Measurements from ENCODE around the gene PI16.

PI16 gene, protein sequence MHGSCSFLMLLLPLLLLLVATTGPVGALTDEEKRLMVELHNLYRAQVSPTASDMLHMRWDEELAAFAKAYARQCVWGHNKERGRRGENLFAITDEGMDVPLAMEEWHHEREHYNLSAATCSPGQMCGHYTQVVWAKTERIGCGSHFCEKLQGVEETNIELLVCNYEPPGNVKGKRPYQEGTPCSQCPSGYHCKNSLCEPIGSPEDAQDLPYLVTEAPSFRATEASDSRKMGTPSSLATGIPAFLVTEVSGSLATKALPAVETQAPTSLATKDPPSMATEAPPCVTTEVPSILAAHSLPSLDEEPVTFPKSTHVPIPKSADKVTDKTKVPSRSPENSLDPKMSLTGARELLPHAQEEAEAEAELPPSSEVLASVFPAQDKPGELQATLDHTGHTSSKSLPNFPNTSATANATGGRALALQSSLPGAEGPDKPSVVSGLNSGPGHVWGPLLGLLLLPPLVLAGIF

DNA sequence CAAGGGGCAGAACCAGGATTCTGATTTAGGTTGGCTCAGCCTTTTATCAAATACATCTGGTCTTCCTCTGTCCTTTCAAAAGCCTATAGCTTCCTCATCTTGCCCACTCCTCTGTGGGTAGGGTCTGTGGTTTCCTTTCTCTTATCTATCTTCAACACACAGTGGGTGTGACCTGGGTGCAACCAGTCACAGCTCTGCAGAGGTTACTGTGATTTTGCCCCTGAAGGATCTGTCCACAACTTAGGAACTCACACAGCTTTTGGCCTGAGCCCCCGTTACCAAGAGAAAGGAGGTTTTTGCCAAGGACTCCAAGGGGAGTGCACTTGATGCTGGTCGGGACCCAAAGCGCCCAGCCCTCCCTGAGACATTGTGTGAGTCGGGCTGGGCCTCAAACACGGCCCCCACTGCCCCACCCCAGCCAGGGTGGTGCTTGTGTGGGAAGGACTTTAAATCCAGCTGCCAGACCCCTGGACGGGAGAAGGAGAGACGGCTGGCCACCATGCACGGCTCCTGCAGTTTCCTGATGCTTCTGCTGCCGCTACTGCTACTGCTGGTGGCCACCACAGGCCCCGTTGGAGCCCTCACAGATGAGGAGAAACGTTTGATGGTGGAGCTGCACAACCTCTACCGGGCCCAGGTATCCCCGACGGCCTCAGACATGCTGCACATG, at the start of gene PI16:
TSS of gene PI16 (plus strand) at position 477 of the 670 bp plus-strand sequence. CDS start at position 500, 23 bp downstream.
- DNase-seq: no peak

DNA sequence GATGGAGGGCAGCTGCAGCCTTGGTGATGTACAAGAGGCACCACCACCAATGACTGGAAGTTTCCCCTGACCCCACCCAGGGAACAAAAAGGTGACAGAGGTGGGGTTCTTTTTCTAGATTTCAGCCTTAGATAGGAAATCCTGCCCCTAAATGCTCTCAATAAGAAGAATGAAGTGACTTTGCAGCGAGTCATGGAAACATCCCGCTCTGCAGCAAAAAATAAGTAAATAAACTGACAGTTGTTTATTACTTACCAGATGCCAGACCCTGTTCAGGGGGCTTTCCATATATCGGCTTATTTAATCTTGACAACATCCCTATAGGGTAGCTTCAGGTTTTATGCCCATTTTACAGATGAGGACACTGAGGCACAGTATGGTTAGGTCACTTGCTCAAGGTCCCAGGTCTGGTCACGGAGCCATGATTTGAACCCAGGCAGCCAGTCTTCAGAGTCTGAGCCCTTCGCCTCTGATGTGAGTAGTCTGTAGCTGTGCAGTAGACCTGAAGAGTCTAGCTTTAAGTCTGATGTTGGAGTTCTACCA, 49.6 kb upstream of the PI16 start:
- DNase-seq: no peak

DNA sequence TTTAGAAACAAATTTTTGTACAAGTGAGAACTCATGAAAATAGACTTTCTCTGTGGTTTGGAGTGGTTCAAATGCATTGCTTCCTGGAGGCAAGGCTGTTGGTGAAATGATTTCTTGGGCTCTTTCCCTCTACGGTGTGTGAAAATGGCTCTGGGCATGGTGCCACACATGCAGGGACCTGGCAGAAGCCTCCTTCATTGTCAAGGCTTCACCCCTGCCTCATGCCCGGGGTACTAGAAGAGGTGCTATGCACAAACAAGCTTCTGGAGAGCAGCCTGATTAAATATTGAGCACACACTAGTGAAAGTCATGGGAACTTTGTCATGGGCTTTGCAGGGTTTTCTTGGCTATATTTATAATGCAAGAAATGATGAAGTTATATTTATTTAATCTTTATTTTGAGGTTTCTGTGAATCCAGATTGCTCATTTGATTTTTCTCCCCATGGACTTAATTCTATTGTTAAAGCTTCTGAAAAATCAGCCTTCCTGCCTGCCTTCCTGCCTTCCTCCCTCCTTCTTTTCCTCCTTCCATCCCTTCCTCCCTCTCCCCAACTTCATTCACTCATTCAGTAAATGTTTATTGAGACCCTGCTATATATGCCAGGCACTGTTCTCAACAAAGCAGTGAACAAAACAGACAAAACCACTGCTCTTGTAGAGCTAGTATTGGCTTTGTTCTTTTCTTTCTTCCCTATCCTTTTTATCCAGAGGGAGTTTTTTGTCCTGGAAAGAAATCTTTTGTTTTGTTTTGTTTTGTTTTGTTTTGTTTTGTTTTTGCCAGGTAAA, 47.8 kb upstream of the PI16 start:
- no peak for DNase-seq

DNA sequence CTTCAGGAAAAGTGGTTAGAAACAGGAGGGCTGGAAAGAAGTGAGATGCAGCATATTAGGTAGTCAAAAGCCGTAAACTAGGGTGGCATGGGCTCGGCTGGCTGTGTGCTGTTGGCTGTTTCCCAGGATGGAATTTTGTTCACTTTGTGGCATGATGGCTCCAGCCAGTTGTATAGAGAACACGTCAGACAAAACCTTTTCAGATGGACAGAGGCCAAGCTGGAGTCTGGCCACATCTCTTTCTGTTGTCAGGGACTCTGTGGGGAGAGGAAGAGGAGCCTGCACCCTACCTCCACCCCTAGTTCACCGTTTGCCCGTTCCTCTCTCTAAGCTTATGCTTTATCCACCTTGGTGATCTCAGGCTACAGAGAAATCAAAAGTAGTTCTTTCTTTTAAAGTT, 46.8 kb upstream of the PI16 start:
- DNase-seq: no peak

DNA sequence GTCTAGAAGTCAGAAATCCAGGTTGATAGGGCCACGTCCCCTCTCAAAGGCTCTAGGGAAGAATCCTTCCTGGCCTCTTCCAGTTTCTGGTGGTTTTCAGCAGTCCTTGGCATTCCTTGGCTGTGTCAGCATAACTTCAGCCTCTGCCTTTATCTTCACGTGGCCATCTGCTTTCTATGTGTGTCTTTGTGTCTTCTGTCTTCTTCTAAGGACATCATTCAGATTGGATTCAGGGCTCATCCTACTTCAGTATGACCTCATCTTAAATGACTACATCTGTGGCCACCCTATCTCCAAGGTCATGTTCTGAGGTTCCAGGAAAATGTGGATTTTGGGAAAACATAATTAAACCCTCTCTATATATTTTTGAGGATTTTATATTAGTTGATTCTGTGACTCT, 45.8 kb upstream of the PI16 start:
- no peak for DNase-seq

DNA sequence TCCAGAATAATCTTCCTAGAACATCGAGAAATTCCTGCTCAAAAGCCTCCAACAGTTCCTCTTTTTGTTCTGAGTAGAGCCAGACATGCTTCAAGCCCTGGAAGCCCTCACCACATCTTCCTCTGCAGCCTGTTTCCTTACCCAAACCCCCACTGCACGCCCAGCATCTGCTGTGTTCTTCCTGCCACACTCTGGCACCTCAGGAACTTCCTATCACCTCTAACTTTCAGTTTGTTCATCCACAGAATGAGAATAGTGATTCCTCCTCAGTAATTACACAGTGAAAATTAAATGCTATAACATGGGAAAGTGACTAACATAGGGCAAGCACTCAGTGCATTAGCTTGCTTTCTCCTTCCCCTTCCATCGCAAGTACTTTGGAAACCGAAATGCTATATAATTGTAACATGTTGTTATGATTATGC, 42.5 kb upstream of the PI16 start:
- no peak for DNase-seq

DNA sequence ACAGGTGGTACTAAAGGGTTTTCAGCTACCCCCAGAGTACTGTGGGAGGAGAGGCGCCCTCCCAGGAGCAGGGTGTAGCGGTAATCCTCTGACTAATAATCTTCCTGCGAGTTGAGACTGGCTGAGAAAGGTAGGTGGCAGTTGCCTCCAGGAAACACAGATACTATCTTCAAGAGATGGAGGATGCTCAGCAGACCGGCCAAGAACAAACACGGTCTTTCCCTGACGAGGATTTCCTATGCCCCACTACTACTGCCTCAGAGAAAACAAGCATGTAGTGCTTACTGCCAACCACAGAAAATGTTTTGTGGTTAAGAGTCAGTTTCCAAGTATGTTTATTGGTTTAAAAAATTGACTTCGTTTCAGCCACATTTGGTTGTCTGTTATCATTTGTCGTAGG, 42.0 kb upstream of the PI16 start:
- DNase-seq: no peak

DNA sequence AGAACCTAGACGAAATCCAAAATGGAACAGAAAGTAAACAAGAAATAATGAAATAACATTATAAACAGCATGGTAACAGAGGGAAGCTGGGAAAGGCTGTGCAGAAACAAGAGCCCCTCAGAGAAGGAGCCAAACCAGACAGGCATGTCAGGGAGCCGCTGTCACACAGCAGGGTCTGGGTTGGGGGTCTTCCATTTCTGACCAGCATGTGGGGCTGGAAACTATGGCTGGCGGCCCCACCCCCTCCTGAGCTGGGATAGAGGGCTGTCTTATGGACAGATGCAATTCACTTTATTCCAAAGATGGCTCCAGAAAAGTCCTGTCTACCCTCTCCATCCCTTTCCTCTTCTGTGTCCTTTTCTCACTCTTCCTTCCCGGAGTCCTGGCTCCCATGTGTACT, 41.5 kb upstream of the PI16 start:
- no peak for DNase-seq

DNA sequence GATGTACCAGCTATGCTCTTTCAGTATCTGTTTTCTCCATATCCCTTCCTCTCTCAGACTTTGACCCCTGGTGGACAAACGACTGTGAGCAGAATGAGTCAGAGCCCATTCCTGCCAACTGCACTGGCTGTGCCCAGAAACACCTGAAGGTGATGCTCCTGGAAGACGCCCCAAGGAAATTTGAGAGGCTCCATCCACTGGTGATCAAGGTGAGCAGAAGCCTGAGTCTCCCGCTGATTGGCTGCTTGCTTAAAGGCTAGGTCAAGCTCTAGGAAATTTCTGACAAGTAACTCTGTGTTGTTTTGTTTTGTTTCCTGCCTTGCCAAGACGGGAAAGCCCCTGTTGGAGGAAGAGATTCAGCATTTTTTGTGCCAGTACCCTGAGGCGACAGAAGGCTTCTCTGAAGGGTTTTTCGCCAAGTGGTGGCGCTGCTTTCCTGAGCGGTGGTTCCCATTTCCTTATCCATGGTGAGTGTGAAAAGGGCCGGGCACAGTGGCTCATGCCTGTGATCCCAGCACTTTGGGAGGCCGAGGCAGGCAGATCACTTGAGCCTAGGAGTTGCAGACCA, 40.2 kb upstream of the PI16 start:
- DNase-seq: no peak

DNA sequence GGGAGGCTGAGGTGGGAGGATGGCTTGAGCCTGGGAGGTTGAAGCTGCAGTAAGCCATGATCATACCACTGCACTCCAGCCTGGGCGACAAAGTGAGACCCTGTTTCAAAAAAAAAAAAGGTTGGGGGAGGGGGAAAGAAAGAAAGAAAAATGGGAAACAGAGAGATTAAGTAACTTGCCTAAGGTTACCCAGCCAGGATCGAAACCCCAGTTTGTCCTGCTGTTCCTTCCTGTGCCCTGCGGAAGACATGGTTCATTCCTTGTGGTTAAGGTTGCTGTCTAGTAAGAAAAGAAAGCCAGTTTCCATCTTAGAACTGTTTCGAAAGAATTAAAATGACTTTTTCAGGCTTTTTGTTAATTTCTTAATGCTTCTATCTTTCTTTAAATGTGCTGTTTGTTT, 38.9 kb upstream of the PI16 start:
- DNase-seq: no peak

DNA sequence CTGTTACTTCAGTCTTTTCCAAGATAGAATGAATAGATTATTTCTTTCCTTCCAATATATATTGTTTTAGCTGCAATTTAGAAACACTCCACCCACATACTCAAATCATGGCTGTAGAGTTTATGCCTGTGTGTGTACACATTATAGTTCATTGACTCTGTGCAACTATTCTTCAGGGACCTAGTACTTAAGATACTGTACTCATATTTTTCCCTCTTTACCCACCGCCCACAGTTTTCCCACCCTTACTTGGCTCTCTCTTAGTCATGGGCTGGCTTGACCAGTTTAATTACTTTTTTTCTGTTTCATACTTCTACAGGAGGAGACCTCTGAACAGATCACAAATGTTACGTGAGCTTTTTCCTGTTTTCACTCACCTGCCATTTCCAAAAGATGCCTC, 38.4 kb upstream of the PI16 start:
- no peak for DNase-seq

DNA sequence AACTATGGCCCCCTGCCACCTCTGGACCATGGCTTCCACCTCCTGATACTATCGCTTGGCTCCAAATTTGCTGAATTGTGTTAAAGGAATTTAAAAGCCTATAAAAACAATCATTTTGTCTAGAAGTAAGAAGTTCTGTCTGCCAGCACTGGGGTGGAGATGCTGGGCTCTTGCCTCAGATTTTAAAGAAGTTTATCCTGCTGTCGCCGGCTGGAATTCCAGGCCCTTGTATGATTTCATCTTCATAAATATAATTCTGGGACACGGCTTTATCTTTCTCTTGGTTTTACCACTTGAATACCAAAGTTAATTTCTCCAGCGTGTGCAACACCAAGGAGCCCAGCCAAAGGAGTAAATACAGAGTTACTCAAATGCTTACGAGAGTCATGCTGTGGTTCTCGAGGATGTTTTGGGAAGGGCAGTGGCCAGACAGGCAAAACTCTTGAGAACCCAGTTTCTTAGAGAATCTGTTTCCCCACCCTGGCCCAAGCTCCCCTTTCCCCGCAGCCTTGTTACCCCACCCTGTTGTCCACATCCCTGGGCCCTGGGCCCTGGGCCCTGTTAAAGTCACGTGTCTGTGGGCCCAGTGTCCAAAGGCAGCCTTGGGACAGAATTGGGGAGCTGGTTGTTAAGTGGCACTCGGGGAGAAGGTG, 36.9 kb upstream of the PI16 start:
- no peak for DNase-seq

DNA sequence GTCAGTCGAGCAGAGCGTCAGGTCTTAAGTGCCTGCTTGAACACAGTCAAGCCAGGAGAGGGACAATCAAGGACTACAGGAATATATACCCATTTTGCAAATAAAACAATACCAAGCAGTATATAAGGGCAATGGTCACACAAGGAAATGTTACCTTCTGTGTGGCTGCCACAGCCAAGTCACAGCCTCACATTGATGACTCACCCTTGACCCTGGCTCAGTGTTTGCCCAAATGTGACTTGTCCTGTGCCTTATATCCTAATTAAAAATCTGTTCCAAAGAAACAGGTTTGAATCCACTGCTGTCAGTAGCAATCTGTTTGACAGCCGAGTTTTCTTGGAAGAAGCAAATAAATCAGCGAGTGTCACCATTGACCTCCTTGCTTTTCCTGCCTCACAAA, 34.5 kb upstream of the PI16 start:
- no peak for DNase-seq

DNA sequence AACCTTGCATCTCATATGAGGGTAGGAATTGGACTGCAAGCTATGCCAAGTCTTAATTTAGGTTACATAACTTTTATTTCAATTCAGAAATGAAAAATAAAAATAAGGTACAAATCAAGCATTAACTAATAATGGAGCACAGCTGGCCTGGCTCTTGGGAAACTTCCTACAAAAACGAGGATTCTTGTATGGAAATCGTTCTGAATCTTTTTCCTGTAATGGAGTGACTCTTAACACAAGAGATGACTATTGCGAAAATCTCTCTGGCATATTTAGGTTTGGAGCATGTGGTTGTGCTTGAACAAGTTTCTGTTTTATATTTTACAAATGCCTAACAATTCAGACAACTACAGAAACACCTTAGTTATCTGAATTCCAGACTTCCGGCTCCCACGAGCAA, 34.0 kb upstream of the PI16 start:
- no peak for DNase-seq

DNA sequence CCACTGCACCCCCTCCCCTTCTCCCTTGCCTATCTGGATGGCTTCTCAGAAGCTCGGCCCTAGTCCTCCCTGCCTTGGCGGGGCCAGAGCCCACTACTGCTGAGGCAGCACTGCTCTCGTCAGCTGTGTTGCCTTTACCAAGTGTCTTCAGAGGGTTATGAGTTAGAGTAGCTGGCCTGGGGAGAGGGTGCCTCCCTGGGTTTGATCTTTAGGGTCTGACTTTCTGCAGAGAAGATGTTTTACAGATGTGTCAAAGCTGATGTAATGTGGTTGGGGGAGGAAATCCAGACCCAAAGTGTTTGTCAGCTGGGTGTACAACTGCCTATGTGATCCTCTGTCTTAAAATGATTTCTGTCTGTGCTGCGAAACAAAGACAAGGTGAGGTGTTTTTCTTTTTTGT, 30.4 kb upstream of the PI16 start:
- DNase-seq: no peak

DNA sequence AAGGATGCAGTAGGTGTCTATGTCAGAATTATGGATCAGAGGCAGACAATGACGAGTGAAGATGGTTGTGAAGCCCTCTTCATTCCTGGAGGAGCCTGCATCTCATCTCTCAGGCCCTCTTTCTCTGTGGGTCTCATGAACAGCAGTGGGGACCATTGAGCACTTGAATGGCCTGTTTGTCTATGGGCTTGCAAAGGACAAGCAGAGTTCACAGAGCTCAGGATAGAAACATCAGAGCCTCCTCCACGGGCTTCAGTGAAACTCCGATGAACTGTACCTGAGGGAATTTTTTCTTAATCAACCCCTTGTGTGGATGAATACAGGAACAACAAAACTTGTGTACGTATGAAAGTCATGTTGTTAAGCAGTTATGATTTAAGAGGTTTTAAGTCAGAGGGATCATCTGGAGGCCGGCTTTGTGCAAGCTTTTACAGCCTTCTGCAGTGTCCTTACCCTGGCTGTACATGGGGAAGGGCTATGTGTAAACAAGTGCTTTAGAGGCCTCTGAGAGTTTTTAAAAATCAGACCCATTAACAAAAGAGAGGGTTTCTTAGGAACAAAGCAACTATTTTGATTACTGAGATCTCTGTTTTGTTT, 29.7 kb upstream of the PI16 start:
- DNase-seq: no peak

DNA sequence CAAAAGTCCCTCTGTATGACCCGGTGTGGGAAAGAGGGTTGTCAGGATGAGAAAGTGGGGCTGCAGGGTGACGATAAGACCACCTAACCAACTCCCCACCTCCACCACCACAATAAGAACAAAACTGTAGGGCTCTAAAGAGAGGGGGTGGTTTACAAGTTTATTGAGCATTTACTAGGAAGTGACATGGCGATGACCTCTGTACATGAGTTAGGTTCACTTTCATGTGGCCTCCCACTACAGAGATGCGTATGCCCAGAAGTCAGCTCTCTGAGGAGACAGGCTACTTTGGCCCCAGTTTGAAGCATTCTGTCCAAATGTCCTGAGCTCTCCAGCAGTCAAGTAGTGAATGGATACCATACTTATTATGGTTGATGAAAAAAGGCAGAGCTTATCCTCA, 28.7 kb upstream of the PI16 start:
- DNase-seq: no peak

DNA sequence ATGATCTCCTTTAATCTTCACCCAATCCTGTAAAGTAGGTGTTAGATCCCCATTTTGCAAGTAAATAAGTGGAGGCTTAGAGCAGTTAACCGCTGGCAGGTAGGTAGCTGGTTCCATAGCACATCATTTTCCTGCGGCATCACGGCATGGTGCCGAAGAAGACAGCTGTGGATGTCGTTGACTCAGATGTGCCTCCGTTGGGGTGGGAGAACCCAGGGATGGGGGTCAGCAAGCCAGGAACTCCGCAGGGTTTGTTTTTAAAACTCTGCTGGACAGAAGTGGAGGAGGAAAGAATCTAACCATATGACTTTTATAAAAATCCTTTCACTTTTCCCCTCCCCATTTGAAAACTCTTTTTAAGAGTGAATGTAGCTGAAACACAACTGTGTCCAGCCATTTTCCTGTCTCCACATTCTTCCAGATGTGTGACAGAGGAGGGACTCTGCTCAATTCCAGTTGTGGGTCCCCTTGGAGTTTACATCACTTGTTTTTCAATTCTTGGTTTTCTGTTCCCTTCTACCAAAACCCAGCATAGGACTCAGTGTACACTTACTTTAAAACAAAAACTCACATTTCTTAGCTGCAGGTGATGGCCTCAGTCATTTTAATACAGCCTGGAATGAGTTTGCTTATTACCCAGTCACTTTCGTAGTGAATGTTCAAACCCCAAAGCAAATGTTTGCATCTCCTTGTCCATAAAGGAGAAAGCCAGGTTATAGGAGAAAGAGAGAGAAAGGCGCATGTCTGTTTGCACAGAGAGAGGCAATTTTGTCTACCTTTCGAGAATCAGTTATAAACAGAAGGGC, 27.6 kb upstream of the PI16 start:
- no peak for DNase-seq

DNA sequence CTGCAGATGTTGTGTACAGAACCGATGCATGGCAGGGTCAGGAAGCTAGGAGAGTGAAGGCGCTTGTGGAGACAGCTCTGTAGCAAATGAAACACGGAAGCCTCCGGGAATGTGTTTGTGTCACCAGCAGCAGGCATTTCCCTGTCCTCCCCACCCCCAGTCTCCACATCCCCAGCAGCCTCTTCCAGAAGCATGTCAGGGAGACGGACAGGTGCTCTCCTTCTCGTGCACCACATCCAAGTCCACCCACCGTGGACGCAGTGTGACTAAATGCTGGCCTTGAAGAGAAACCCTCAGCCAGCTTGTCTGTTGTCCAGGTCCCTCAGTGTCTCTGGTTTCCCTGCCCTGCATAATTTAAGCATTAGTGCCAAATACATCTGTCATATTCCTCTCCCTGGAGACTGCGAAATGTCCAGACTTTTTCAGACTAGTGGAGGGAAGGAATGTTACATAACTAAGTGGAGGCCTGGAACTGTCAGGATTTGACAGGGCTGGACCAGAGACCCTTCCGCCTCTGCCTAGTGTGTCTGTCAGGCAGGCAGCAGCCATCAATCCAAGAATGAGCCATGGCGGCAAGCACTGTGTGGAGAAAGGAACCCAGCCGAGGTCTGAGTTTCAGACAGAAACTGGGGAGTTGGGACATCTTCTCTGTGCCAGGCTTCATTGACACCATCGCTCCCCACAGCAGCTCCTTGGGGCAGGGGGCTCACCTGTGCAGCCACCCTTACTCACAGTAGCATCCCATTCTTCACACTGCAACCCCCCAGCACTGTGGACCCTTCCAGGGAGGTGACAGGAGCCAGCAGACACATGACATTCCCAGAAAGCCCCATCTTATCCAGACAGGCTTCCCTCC, 26.6 kb upstream of the PI16 start:
- no peak for DNase-seq

DNA sequence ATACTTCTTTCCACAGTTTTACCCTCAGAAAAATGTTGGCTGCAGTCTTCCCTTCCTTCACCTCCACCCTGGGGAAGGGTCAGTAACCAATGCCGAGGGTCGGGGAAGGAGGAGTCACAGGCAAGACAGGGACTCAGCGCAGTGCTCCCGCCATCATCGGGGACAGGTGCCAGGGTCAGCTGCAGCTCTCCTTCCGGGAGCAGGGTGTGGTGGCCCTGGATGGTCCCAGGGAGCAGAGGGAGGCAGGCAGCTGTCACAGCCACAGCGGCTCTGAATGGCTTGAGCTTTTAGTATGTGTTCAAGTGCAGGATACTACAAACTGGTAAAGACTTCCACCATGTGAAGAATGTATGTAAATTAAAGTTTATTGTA, 26.0 kb upstream of the PI16 start:
- DNase-seq: no peak
